Mesenchymal stem cell (in vitro differentiated cells and primary cell): ENCODE results near the gene PEX11A.
A peak's percentile ranks its signal among the peaks of the same experiment; 100 is the strongest.

Experiments used
- DNase-seq: peaks from one replicate; pipeline ENCODE4 v3.0.0-alpha.2; 2013
- H2AFZ ChIP-seq: one replicate; pipeline ENCODE4 v1.6.1; 2013; ENCODE audit warnings: low read depth, mild to moderate bottlenecking, control low read depth, inconsistent platforms, low read length, moderate library complexity
- H2AK5ac ChIP-seq: 2 replicates; pipeline ENCODE4 v1.6.1; 2013; ENCODE audit warnings: low read length, moderate library complexity, mild to moderate bottlenecking, inconsistent platforms; ENCODE audit not compliant: severe bottlenecking
- H2BK120ac ChIP-seq: one replicate; pipeline ENCODE4 v1.6.1; 2013; ENCODE audit warnings: low read depth, mild to moderate bottlenecking, inconsistent platforms, low read length, moderate library complexity
- H2BK12ac ChIP-seq, 2 experiments: one replicate each; pipeline ENCODE4 v1.6.1; 2013; ENCODE audit warnings: inconsistent platforms in 2 of 2, low read length in 2 of 2, mild to moderate bottlenecking in 2 of 2, moderate library complexity in 2 of 2, control low read depth in 1 of 2
- H2BK15ac ChIP-seq: one replicate; pipeline ENCODE4 v1.6.1; 2013; ENCODE audit warnings: mild to moderate bottlenecking, low read depth, inconsistent platforms; ENCODE audit not compliant: poor library complexity, severe bottlenecking
- H2BK5ac ChIP-seq: 2 replicates; pipeline ENCODE4 v1.6.1; 2013; ENCODE audit warnings: low read depth, mild to moderate bottlenecking, low read length, control low read depth, inconsistent platforms; ENCODE audit not compliant: poor library complexity, severe bottlenecking
- H3K14ac ChIP-seq, 2 experiments: one replicate each; pipeline ENCODE4 v1.6.1; 2013; ENCODE audit warnings: inconsistent platforms in 2 of 2, low read length in 2 of 2, control low read depth in 1 of 2, mild to moderate bottlenecking in 1 of 2, moderate library complexity in 1 of 2
- H3K18ac ChIP-seq, 2 experiments: one replicate each; pipeline ENCODE4 v1.6.1; 2013; ENCODE audit warnings: inconsistent platforms in 2 of 2, low read length in 2 of 2, control low read depth in 1 of 2, low read depth in 1 of 2, mild to moderate bottlenecking in 1 of 2
- H3K23ac ChIP-seq, 2 experiments: one replicate each; pipeline ENCODE4 v1.6.1; 2013; ENCODE audit warnings: inconsistent platforms in 2 of 2, low read length in 2 of 2, mild to moderate bottlenecking in 2 of 2, moderate library complexity in 2 of 2, control low read depth in 1 of 2
- H3K27ac ChIP-seq: 2 replicates; pipeline ENCODE4 v1.5.1; 2013; ENCODE audit warnings: mild to moderate bottlenecking, moderate library complexity, low read length, control low read depth, inconsistent platforms; ENCODE audit not compliant: poor library complexity, severe bottlenecking
- H3K27me3 ChIP-seq, 2 experiments: 2 replicates each; pipeline versions ENCODE4 v1.6.1 to v1.7.0; 2013; ENCODE audit warnings: low read length in 2 of 2, mild to moderate bottlenecking in 2 of 2, moderate library complexity in 2 of 2, control low read depth in 1 of 2, inconsistent platforms in 1 of 2; ENCODE audit not compliant: control insufficient read depth in 1 of 2, insufficient read depth in 1 of 2
- H3K36me3 ChIP-seq, 2 experiments: 2 replicates each; pipeline versions ENCODE4 v1.6.1 to v1.7.0; 2013; ENCODE audit warnings: low read length in 2 of 2, control low read depth in 1 of 2, inconsistent platforms in 1 of 2, low read depth in 1 of 2, mild to moderate bottlenecking in 1 of 2; ENCODE audit not compliant: insufficient read depth in 2 of 2, control insufficient read depth in 1 of 2
- H3K4ac ChIP-seq, 2 experiments: one replicate each; pipeline ENCODE4 v1.6.1; 2013; ENCODE audit warnings: inconsistent platforms in 2 of 2, low read length in 2 of 2, mild to moderate bottlenecking in 2 of 2, moderate library complexity in 2 of 2, control low read depth in 1 of 2, low read depth in 1 of 2
- H3K4me1 ChIP-seq: 2 replicates; pipeline ENCODE4 v1.6.1; 2013; ENCODE audit warnings: low read depth, low read length, control low read depth; ENCODE audit not compliant: control insufficient read depth, insufficient read depth
- H3K4me2 ChIP-seq: 2 replicates; pipeline ENCODE4 v1.6.1; 2013; ENCODE audit warnings: low read length, mild to moderate bottlenecking, inconsistent platforms; ENCODE audit not compliant: poor library complexity, severe bottlenecking
- H3K4me3 ChIP-seq, 2 experiments: 2 replicates each; pipeline versions ENCODE4 v1.5.1 to v1.7.0; 2013; ENCODE audit warnings: low read length in 2 of 2, mild to moderate bottlenecking in 2 of 2, control low read depth in 1 of 2, low read depth in 1 of 2; ENCODE audit not compliant: insufficient read depth in 1 of 2
- H3K79me1 ChIP-seq: replicated peaks from 2 replicates; pipeline ENCODE4 v1.6.1; 2013; ENCODE audit warnings: mild to moderate bottlenecking, control low read depth, low read length, inconsistent platforms; ENCODE audit not compliant: poor library complexity, severe bottlenecking
- H3K9ac ChIP-seq: 2 replicates; pipeline ENCODE4 v1.7.0; 2013; ENCODE audit warnings: mild to moderate bottlenecking, low read length, moderate library complexity
- H3K9me3 ChIP-seq: 2 replicates; pipeline ENCODE4 v1.7.0; 2013; ENCODE audit warnings: mild to moderate bottlenecking, low read length; ENCODE audit not compliant: control insufficient read depth
- H4K8ac ChIP-seq: one replicate; pipeline ENCODE4 v1.6.1; 2013; ENCODE audit warnings: inconsistent platforms, mild to moderate bottlenecking, low read length, moderate library complexity
- H4K91ac ChIP-seq: one replicate; pipeline ENCODE4 v1.6.1; 2013; ENCODE audit warnings: mild to moderate bottlenecking, low read length, inconsistent platforms
- WGBS: methylation state at CpG from one replicate; pipeline ENCODE4 v1.1.7; 2013; ENCODE audit warnings: mixed read lengths; 5-methylcytosine and 5-hydroxymethylcytosine counted together

The PEX11A gene

DNA sequence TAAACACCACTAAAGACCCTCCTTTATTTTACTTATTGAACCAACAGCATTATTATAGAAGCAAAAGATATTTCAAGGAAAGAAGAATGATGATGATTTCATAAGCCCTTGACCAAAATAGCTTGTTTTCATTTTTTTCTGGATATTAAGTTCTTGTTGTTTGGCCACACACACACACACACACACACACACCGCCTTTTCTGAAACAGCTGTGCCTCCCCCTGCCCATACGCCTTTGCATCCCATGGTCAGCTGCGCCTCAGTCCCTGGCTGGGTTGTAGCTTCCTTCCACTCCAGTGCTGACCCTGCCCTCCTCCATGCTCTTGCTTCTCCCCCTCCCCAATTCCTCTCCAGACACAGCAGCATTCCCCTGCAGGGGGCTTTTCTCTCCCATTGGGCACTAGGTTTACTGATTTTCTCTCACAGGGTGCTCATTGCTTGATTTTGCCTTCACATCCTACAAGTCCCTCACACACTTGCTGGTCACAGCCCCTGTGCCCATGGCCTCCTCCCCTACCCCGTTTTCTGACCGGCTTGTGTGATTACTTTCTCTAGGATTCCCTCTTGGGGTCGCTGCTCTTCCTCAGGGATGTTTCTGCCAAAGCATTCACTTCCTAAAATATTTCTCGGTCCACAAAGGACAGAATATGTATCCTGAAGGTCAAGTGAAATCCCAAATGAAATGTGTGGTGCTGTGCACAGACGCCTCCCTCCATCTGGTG is 42.1 kb upstream of the PEX11A start:
- no peak overlapping the region for H2AK5ac ChIP-seq
- no peak overlapping the region for H3K4ac ChIP-seq
- H2BK12ac ChIP-seq: no peak overlapping the region
- 69% methylated on average over 8 of the region's 8 CpGs for WGBS
- no peak overlapping the region for H3K18ac ChIP-seq
- H3K36me3 ChIP-seq: no peaks in the 10 kb centered on the region
- no peak overlapping the region for H3K14ac ChIP-seq
- no peak overlapping the region for H3K4me3 ChIP-seq
- H2AFZ ChIP-seq: no peak overlapping the region
- no peak overlapping the region for H4K91ac ChIP-seq
- peaks cover 67 to 79% of the 10 kb centered on the region in 2 experiments for H3K27me3 ChIP-seq
- H3K79me1 ChIP-seq: no peaks in the 10 kb centered on the region
- H2BK15ac ChIP-seq: no peak overlapping the region
- H3K9ac ChIP-seq: no peak overlapping the region
- no peak overlapping the region for H4K8ac ChIP-seq
- DNase-seq: no peak
- no peak overlapping the region for H3K23ac ChIP-seq
- H3K4me2 ChIP-seq: no peak overlapping the region
- H3K9me3 ChIP-seq: no peaks in the 10 kb centered on the region
- H3K27ac ChIP-seq: no peak overlapping the region
- no peak overlapping the region for H2BK120ac ChIP-seq
- no peaks in the 10 kb centered on the region for H3K4me1 ChIP-seq
- H2BK5ac ChIP-seq: no peak overlapping the region

DNA sequence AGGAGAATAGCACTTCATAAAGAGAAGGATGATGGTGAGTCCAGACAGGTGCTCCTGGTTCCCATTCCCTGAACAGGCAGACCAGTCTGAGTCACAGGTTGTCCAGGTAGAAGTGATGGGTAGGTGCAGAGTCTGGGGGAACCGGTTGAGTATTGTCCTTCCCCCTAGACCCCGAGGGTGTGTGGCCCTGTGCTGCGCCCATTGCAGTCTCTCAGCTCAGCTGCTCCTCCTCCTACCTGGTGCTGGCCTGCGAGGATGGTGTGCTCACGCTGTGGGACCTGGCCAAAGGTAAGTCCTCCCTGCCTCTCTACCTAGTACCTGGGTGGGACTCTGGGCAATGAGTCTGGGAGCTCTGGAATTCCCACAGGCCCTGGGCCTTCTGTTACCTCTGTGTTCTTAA is 40.7 kb upstream of the PEX11A start:
- DNase-seq: no peak
- no peak overlapping the region for H3K27ac ChIP-seq
- no peak overlapping the region for H3K4me2 ChIP-seq
- no peak overlapping the region for H4K8ac ChIP-seq
- H3K27me3 ChIP-seq: peaks cover 68 to 70% of the 10 kb centered on the region in 2 experiments
- 91% methylated on average over 5 of the region's 5 CpGs for WGBS
- no peak overlapping the region for H3K18ac ChIP-seq
- no peak overlapping the region for H2AFZ ChIP-seq
- peak overlapping the region in 1 of 2 experiments; percentile 11 for H3K14ac ChIP-seq
- H3K4me3 ChIP-seq: no peak overlapping the region
- H3K23ac ChIP-seq: peak overlapping the region in 1 of 2 experiments; percentile 65
- H3K36me3 ChIP-seq: no peaks in the 10 kb centered on the region
- no peak overlapping the region for H4K91ac ChIP-seq
- H3K9ac ChIP-seq: no peak overlapping the region
- H3K4me1 ChIP-seq: no peaks in the 10 kb centered on the region
- no peak overlapping the region for H2BK12ac ChIP-seq
- no peak overlapping the region for H2BK15ac ChIP-seq
- H2AK5ac ChIP-seq: no peak overlapping the region
- H3K79me1 ChIP-seq: no peaks in the 10 kb centered on the region
- H2BK5ac ChIP-seq: no peak overlapping the region
- H2BK120ac ChIP-seq: no peak overlapping the region
- H3K4ac ChIP-seq: no peak overlapping the region
- no peaks in the 10 kb centered on the region for H3K9me3 ChIP-seq

DNA sequence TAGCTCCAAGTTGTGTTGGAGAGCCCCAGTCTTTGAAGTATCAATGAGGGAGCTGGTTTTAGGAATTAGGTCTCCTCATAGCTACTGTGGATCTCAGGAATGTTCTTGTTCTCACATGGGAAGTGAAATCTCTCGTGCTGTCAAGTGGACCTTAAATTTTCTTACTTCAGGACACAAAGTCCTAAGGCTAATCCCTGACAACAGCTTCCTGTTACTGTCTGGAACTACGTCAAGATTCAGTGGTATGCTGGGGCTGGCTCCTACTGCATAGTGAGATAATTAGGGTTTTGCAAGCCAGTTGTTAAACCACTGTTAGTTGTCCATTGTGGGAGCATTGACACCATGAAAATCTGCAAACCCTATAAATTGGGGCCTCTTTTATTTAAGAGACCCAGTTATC is 37.7 kb upstream of the PEX11A start:
- Histone ChIP-seq H3K14ac (no peak overlapping the region), H3K9me3 (peaks cover 4% of the 10 kb centered on the region), H3K27me3 (peaks cover 39 to 44% of the 10 kb centered on the region in 2 experiments), H2BK120ac (no peak overlapping the region), H3K4me2 (no peak overlapping the region), H4K91ac (no peak overlapping the region), H3K79me1 (no peaks in the 10 kb centered on the region), H2BK15ac (no peak overlapping the region), H3K4ac (no peak overlapping the region), H2AFZ (no peak overlapping the region), H2BK12ac (no peak overlapping the region), H2AK5ac (no peak overlapping the region), H3K27ac (no peak overlapping the region), H3K9ac (no peak overlapping the region), H3K36me3 (no peaks in the 10 kb centered on the region), H3K18ac (no peak overlapping the region), H4K8ac (no peak overlapping the region), H3K4me3 (no peak overlapping the region), H3K23ac (no peak overlapping the region), H3K4me1 (no peaks in the 10 kb centered on the region), H2BK5ac (no peak overlapping the region)
- DNase-seq: peak; percentile 77
- WGBS: 8% methylated on average over 2 of the region's 2 CpGs

DNA sequence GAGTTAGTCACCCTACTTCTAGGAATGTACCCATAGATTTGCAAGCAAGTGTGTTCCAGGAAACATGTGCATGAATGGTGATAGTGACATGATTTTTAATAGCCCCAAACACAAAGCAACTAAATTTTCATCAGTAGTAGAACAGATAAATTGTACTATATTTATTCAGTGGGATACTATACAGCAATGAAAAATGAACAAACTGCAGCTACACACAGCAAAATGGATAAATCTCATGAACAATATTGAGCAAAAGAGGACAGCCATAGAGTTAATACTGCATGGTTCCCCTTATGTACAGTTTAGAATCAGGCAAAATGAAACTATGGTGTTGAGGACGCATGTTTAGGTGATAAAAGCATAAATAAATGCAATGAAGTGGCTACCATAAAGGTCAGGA is 34.5 kb upstream of the PEX11A start:
- Histone ChIP-seq H3K27ac (no peak overlapping the region), H2AFZ (no peak overlapping the region), H2BK5ac (no peak overlapping the region), H4K91ac (no peak overlapping the region), H2BK12ac (no peak overlapping the region), H3K18ac (no peak overlapping the region), H3K4me3 (no peak overlapping the region), H3K14ac (no peak overlapping the region), H2BK15ac (no peak overlapping the region), H3K23ac (no peak overlapping the region), H3K36me3 (no peaks in the 10 kb centered on the region), H3K79me1 (no peaks in the 10 kb centered on the region), H3K9me3 (peaks cover 4% of the 10 kb centered on the region), H3K9ac (no peak overlapping the region), H3K4ac (no peak overlapping the region), H3K4me1 (no peaks in the 10 kb centered on the region), H2AK5ac (no peak overlapping the region), H2BK120ac (no peak overlapping the region), H3K4me2 (no peak overlapping the region), H4K8ac (no peak overlapping the region), H3K27me3 (peaks cover 23 to 24% of the 10 kb centered on the region in 2 experiments)
- WGBS: 93% methylated on average over 1 of the region's 1 CpG
- no peak for DNase-seq
